Middle frontal gyrus (tissue), 1 donor: ENCODE results near the gene ERVMER34-1.
A peak's percentile ranks its signal among the peaks of the same experiment; 100 is the strongest.

Experiments
- DNase-seq: peaks from one replicate; pipeline ENCODE4 v3.0.0-alpha.2; 2015; ENCODE audit warnings: low spot score; ENCODE audit errors: extremely low spot score

Gene ERVMER34-1

GRCh38 chr4:52721968-52722815 is 29.0 kb downstream of the ERVMER34-1 start:
- peak; percentile 90 for DNase-seq

- DNase-seq, result no peak
These were observed 33.1 kb downstream of the ERVMER34-1 start for GRCh38 chr4:52718123-52718522.

GRCh38 chr4:52716364-52717151 is 34.7 kb downstream of the ERVMER34-1 start:
- DNase-seq, result no peak

- DNase-seq, result no peak
These were observed 35.3 kb downstream of the ERVMER34-1 start for GRCh38 chr4:52715914-52716313.

- DNase-seq, result no peak
These were observed 35.8 kb downstream of the ERVMER34-1 start for GRCh38 chr4:52715255-52715897.

GRCh38 chr4:52714597-52715254 is 36.5 kb downstream of the ERVMER34-1 start:
- DNase-seq, result no peak

GRCh38 chr4:52713456-52713937 is 37.7 kb downstream of the ERVMER34-1 start:
- DNase-seq, result no peak

- DNase-seq, result peak; percentile 96
These were observed 38.7 kb downstream of the ERVMER34-1 start for GRCh38 chr4:52712251-52713130.

GRCh38 chr4:52711834-52712250 is 39.4 kb downstream of the ERVMER34-1 start:
- DNase-seq, result no peak

- no peak for DNase-seq
These were observed 40.0 kb downstream of the ERVMER34-1 start for GRCh38 chr4:52711272-52711671.

GRCh38 chr4:52709155-52709554 is 42.1 kb downstream of the ERVMER34-1 start:
- DNase-seq, result no peak

- no peak for DNase-seq
These were observed 46.6 kb downstream of the ERVMER34-1 start for GRCh38 chr4:52704661-52705060.

- no peak for DNase-seq
These were observed 47.1 kb downstream of the ERVMER34-1 start for GRCh38 chr4:52704133-52704532.

GRCh38 chr4:52701207-52701606 is 50.0 kb downstream of the ERVMER34-1 start:
- no peak for DNase-seq

GRCh38 chr4:52694936-52695335 is 56.3 kb downstream of the ERVMER34-1 start:
- no peak for DNase-seq

GRCh38 chr4:52693492-52693891 is 57.7 kb downstream of the ERVMER34-1 start:
- no peak for DNase-seq
